Measurements from ENCODE around the gene HDHD3. TPM values are rescaled to one million over a fixed set of nuclear protein-coding genes. Genes with fewer than 3 reads are reported as not detected.

The HDHD3 gene
- total RNA-seq, 1 experiment from 2014 or later: 39.5 TPM

DNA sequence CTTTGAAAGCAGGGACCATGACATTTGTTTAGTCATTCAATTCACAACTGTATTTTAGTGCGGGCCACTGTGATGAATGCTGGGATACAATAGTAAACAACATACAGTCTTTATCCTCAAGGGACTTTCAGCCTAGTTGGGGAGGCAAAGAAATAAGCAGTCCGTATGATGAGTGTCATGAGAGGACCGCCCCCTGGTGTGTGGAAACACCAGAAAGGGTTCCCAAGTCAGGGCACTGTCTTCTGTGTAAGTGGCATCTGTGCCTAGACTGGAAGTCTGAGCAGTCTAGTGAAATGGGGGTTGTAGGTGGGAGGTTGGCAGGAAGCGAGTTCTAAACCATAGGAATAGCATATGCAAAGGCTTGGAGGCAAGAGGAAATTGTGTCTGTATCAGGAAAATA, 40.6 kb upstream of the HDHD3 start:
- no peak overlapping the region for H3K4me2 ChIP-seq
- ChIA-PET POLR2A (ENCODE audit: unreplicated experiment) (no interaction called here), CTCF (interaction anchor here (0.6 kb wide), 1 partner anchor 218 kb away, joined by 3 read pairs; no protein-coding TSS in a partner anchor)
- H3K9me2 ChIP-seq (ENCODE audit: insufficient read depth): no peaks in the 10 kb centered on the region
- H3K36me3 ChIP-seq (ENCODE audit: low read depth): no peaks in the 10 kb centered on the region
- TF ChIP-seq, protein P1, sequence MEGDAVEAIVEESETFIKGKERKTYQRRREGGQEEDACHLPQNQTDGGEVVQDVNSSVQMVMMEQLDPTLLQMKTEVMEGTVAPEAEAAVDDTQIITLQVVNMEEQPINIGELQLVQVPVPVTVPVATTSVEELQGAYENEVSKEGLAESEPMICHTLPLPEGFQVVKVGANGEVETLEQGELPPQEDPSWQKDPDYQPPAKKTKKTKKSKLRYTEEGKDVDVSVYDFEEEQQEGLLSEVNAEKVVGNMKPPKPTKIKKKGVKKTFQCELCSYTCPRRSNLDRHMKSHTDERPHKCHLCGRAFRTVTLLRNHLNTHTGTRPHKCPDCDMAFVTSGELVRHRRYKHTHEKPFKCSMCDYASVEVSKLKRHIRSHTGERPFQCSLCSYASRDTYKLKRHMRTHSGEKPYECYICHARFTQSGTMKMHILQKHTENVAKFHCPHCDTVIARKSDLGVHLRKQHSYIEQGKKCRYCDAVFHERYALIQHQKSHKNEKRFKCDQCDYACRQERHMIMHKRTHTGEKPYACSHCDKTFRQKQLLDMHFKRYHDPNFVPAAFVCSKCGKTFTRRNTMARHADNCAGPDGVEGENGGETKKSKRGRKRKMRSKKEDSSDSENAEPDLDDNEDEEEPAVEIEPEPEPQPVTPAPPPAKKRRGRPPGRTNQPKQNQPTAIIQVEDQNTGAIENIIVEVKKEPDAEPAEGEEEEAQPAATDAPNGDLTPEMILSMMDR (conservative IDR thresholded peaks at IDR 0.05): no peak
- TF ChIP-seq EZH2 (IDR thresholded peaks at IDR 0.05; ENCODE audit: low read depth): no peak
- no peak overlapping the region for H2AFZ ChIP-seq
- H3K27ac ChIP-seq: no peak overlapping the region
- no peaks in the 10 kb centered on the region for H3K27me3 ChIP-seq (ENCODE audit: insufficient read depth, low read depth)
- BruUV-seq (replicated peaks): no TSS peak
- H3F3A ChIP-seq (ENCODE audit: insufficient read depth, low read depth): no peaks in the 10 kb centered on the region; the same call in 1 of the 2 replicates
- H3K9me3 ChIP-seq (ENCODE audit: insufficient read depth, low read depth): no peaks in the 10 kb centered on the region
- H3K79me2 ChIP-seq (ENCODE audit: low read depth): no peaks in the 10 kb centered on the region
- intact Hi-C loops (cut with micrococcal nuclease; ENCODE audit: unreplicated experiment): no loop called here
- no peak for DNase-seq
- no peaks in the 10 kb centered on the region for H4K20me1 ChIP-seq (ENCODE audit: insufficient read depth)
- no peaks in the 10 kb centered on the region for H3K4me1 ChIP-seq (replicated peaks; ENCODE audit: insufficient read depth)
- no peak overlapping the region for H3K4me3 ChIP-seq

DNA sequence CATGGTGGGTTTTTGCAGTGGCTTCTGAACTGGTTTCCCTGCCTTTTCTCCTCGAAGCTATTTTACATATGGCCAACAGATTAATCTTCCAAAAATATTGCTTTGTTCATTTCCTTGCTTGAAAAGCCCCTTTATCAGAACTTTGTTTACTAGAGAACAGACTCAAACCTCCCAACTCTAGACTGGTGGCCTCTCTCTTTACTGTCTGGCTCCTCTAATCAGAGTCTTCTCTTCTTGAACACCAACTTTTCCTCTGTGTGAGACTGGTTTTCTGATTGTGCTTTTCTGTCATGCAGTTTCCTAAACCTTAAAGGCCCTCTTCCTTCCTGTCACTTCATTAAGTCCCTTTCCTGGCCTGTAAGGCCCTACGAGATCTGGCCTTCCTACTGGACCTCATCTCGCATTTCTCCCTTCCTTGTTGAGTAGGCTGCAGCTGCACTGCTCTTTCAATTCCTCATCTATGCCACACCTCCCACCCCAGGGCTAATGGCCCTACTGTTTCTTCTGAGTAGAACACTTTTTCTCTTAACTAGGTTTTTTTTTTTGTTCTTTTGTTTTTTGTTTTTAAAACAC, 39.4 kb upstream of the HDHD3 start:
- no peaks in the 10 kb centered on the region for H3K9me3 ChIP-seq (ENCODE audit: insufficient read depth, low read depth)
- no peaks in the 10 kb centered on the region for H3K36me3 ChIP-seq (ENCODE audit: low read depth)
- intact Hi-C loops (cut with micrococcal nuclease; ENCODE audit: unreplicated experiment): no loop called here
- H2AFZ ChIP-seq: no peak overlapping the region
- H3K27ac ChIP-seq: no peak overlapping the region
- TF ChIP-seq, protein P1 (conservative IDR thresholded peaks at IDR 0.05): no peak
- TF ChIP-seq EZH2 (IDR thresholded peaks at IDR 0.05; ENCODE audit: low read depth): no peak
- H3K79me2 ChIP-seq (ENCODE audit: low read depth): no peaks in the 10 kb centered on the region
- H4K20me1 ChIP-seq (ENCODE audit: insufficient read depth): no peaks in the 10 kb centered on the region
- DNase-seq: no peak
- H3F3A ChIP-seq (ENCODE audit: insufficient read depth, low read depth): peaks cover 6% of the 10 kb centered on the region; the same call in 1 of the 2 replicates
- CTCF ChIA-PET: no interaction called here
- no peak overlapping the region for H3K4me2 ChIP-seq
- POLR2A ChIA-PET (ENCODE audit: unreplicated experiment): no interaction called here
- H3K9me2 ChIP-seq (ENCODE audit: insufficient read depth): no peaks in the 10 kb centered on the region
- peaks cover 6% of the 10 kb centered on the region; the same call in 1 of the 2 replicates for H3K4me1 ChIP-seq (replicated peaks; ENCODE audit: insufficient read depth)
- no peaks in the 10 kb centered on the region for H3K27me3 ChIP-seq (ENCODE audit: insufficient read depth, low read depth)
- no TSS peak for BruUV-seq (replicated peaks)
- no peak overlapping the region for H3K4me3 ChIP-seq

DNA sequence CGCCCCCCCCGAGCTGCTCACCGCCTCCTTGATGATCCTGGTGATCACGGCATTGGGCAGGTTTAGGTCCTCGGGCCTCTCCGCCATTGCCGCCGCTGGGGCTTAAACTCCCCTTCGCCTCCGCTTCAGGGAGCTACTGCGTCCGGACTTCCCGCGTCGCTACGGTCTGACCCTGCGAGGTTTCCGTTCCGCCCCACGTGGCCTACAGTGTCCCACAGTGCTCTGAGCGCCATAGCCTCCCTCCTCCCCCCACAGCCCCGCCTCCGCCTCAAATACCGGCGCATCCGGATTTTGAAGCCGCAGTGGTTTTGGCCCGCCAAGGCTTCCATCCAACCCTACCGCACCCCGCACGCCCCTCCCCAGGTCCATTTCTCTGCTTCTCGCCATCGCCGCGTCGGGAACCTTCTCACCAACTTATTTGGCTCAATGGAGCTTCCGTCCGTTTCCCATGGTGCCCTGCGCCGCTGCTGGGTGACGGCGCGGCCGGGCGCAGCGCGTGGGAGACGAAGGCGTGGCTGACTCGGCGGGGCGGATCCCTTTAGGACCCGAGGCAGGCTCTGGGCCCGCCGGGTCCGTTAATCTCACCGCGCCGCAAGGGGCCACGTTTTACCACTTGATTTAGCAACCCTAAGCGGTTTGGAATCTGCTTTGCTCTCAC, 33.5 kb upstream of the HDHD3 start, which contains the start of the genes C9orf43 and POLE3:
C9orf43 (plus strand) TSS at position 541 of the 658 bp plus-strand sequence. CDS start 2,747 bp downstream, outside the sequence.
POLE3 (minus strand) TSS at position 469 of the 658 bp plus-strand sequence; CDS start at position 87, 382 bp downstream.
- ChIA-PET CTCF (interaction anchor here (0.7 to 1.1 kb wide), 4 partner anchors 9 to 248 kb away, joined by 3 to 8 read pairs (median 4); partner anchors contain the start of gene ALAD), POLR2A (ENCODE audit: unreplicated experiment) (interaction anchor here (0.6 to 1.1 kb wide), 9 partner anchors 9 to 493 kb away, joined by 3 to 6 read pairs (median 4); partner anchors contain the start of genes ALAD, FKBP15 and SLC31A1)
- no peaks in the 10 kb centered on the region for H3K27me3 ChIP-seq (ENCODE audit: insufficient read depth, low read depth)
- peak within 1 kb of the TSS; percentile 88 for H2AFZ ChIP-seq
- H3K4me3 ChIP-seq: peak within 1 kb of the TSS; percentile 76
- H3K4me1 ChIP-seq (replicated peaks; ENCODE audit: insufficient read depth): peaks cover 18% of the 10 kb centered on the region
- peak; percentile 87 to 95 for DNase-seq
- H3K9me3 ChIP-seq (ENCODE audit: insufficient read depth, low read depth): no peaks in the 10 kb centered on the region
- peaks cover 11% of the 10 kb centered on the region for H3K36me3 ChIP-seq (ENCODE audit: low read depth)
- peaks cover 21% of the 10 kb centered on the region for H3K79me2 ChIP-seq (ENCODE audit: low read depth)
- H3K27ac ChIP-seq: peak within 1 kb of the TSS; percentile 89
- intact Hi-C loops (cut with micrococcal nuclease; ENCODE audit: unreplicated experiment): loop anchor here (1.0 kb wide), 3 partner anchors 70 to 189 kb away; partner anchors contain the start of genes CDC26, FKBP15, PRPF4 and SLC31A1
- no peaks in the 10 kb centered on the region for H3K9me2 ChIP-seq (ENCODE audit: insufficient read depth)
- no TSS peak for BruUV-seq (replicated peaks)
- peaks cover 30% of the 10 kb centered on the region for H3F3A ChIP-seq (ENCODE audit: insufficient read depth, low read depth)
- H3K4me2 ChIP-seq: peak within 1 kb of the TSS; percentile 80
- no peak for TF ChIP-seq EZH2 (IDR thresholded peaks at IDR 0.05; ENCODE audit: low read depth)
- TF ChIP-seq, protein P1 (conservative IDR thresholded peaks at IDR 0.05): no peak
- H4K20me1 ChIP-seq (ENCODE audit: insufficient read depth): no peaks in the 10 kb centered on the region
